NB4 (cell line): ENCODE measurements around the gene ABCB1.

Experiments
- POLR2A ChIP-seq: IDR thresholded peaks from 2 replicates; pipeline ENCODE4 v1.6.1; 2011; ENCODE audit warnings: mild to moderate bottlenecking; ENCODE audit not compliant: insufficient read length; ENCODE audit errors: extremely low read depth
- TF ChIP-seq, protein P1 (sequence below): IDR thresholded peaks from one replicate; pipeline ENCODE4 v1.5.1; 2012; ENCODE audit warnings: low read depth, low read length

DNA sequence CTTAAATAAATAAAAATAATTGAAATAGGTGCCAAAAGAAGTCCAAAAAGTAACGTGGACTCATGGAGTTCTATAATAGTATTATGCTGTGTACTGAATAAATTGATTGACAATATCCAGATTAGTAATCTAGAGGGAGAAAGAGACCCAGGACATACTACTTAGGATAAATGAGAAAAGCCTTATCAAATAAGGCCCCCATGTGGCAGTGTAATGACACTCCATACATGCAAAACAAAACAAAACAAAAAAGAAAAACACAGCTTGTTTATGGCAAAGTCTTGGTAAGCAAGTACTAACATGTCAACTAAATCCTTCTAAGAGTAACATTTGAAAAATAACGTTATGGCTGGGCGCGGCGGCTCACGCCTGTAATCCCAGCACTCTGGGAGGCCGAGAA is 23.9 kb upstream of the ABCB1 start:
- TF ChIP-seq, protein P1, sequence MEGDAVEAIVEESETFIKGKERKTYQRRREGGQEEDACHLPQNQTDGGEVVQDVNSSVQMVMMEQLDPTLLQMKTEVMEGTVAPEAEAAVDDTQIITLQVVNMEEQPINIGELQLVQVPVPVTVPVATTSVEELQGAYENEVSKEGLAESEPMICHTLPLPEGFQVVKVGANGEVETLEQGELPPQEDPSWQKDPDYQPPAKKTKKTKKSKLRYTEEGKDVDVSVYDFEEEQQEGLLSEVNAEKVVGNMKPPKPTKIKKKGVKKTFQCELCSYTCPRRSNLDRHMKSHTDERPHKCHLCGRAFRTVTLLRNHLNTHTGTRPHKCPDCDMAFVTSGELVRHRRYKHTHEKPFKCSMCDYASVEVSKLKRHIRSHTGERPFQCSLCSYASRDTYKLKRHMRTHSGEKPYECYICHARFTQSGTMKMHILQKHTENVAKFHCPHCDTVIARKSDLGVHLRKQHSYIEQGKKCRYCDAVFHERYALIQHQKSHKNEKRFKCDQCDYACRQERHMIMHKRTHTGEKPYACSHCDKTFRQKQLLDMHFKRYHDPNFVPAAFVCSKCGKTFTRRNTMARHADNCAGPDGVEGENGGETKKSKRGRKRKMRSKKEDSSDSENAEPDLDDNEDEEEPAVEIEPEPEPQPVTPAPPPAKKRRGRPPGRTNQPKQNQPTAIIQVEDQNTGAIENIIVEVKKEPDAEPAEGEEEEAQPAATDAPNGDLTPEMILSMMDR = no peak
- TF ChIP-seq POLR2A = no peak
